BLaER1 treated with 17β-estradiol and CSF1 and Interleukin-3, amounts not matched to agents 10 nM and 100 nM (cell line): Measurements from ENCODE around the gene CHMP1B.

Experiments
- H3K27ac ChIP-seq, 11 experiments: shearing (Covaris generic); formaldehyde crosslinking; 2 replicates each; pipeline ENCODE4 v1.8.1; 2022
- H3K27me3 ChIP-seq, 11 experiments: shearing (Covaris generic); formaldehyde crosslinking; 2 replicates each; pipeline ENCODE4 v1.8.1; 2022
- H3K36me3 ChIP-seq, 11 experiments: shearing (Covaris generic); formaldehyde crosslinking; 2 replicates each; pipeline ENCODE4 v1.8.1; 2022
- H3K4me1 ChIP-seq, 10 experiments: shearing (Covaris generic); formaldehyde crosslinking; 2 replicates each; pipeline ENCODE4 v1.8.1; 2022
- H3K4me2 ChIP-seq, 11 experiments: shearing (Covaris generic); formaldehyde crosslinking; 2 replicates each; pipeline ENCODE4 v1.8.1; 2022
- H3K4me3 ChIP-seq, 10 experiments: shearing (Covaris generic); formaldehyde crosslinking; 2 replicates each; pipeline ENCODE4 v1.8.1; 2022
- H3K9ac ChIP-seq, 11 experiments: shearing (Covaris generic); formaldehyde crosslinking; 2 replicates each; pipeline ENCODE4 v1.8.1; 2022
- H3K9me3 ChIP-seq, 11 experiments: shearing (Covaris generic); formaldehyde crosslinking; replicated peaks in 1 of 11; 2 replicates each; pipeline ENCODE4 v1.8.1; 2022
- H4K20me1 ChIP-seq, 11 experiments: shearing (Covaris generic); formaldehyde crosslinking; 2 replicates each; pipeline ENCODE4 v1.8.1; 2022
- Cebpa-rat ChIP-seq, 11 experiments: shearing (Covaris generic); IDR thresholded peaks; 2 replicates each; pipeline ENCODE4 v1.8.1; 2022

CHMP1B gene, protein sequence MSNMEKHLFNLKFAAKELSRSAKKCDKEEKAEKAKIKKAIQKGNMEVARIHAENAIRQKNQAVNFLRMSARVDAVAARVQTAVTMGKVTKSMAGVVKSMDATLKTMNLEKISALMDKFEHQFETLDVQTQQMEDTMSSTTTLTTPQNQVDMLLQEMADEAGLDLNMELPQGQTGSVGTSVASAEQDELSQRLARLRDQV

DNA sequence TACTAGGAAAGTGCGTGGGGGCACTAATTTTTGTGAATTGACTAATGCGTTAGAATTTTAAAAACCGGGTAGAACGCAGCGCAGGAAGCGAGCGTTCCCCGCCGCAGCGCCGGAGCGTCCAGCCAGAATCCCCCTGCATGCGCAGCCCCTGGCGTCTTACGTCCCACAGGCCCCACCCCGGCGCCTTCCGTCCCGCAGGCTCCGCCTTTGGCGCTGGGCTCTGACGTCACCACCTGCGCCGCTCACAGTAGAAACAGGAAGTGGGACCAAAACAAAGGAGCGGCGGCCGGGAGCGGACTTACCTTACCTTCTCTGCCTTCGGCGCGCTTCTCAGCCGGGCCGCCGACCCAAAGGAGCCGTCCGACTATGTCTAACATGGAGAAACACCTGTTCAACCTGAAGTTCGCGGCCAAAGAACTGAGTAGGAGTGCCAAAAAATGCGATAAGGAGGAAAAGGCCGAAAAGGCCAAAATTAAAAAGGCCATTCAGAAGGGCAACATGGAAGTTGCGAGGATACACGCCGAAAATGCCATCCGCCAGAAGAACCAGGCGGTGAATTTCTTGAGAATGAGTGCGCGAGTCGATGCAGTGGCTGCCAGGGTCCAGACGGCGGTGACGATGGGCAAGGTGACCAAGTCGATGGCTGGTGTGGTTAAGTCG lies at the start of gene CHMP1B:
TSS of gene CHMP1B (plus strand) at position 268 of the 660 bp plus-strand sequence. CDS start at position 367, 99 bp downstream.
- TF ChIP-seq Cebpa-rat (IDR thresholded peaks at IDR 0.05): no peak
- peak within 1 kb of the TSS; percentile 75 to 99 (median 88) for H3K4me3 ChIP-seq
- peak within 1 kb of the TSS; percentile 91 to 97 (median 94) for H3K9ac ChIP-seq
- no peaks in the 10 kb centered on the region for H3K9me3 ChIP-seq
- H4K20me1 ChIP-seq: peaks cover 8 to 37% (median 31%) of the 10 kb centered on the region in 11 experiments; a peak in 17 of 22 replicates
- peak within 1 kb of the TSS; percentile 85 to 96 (median 93) for H3K27ac ChIP-seq
- H3K4me2 ChIP-seq: peak within 1 kb of the TSS; percentile 70 to 97 (median 90)
- H3K4me1 ChIP-seq: peaks cover 25 to 53% (median 33%) of the 10 kb centered on the region in 10 experiments
- H3K36me3 ChIP-seq: peaks cover 5 to 25% (median 9%) of the 10 kb centered on the region in 11 experiments; a peak in 11 of 22 replicates
- H3K27me3 ChIP-seq: no peaks in the 10 kb centered on the region

DNA sequence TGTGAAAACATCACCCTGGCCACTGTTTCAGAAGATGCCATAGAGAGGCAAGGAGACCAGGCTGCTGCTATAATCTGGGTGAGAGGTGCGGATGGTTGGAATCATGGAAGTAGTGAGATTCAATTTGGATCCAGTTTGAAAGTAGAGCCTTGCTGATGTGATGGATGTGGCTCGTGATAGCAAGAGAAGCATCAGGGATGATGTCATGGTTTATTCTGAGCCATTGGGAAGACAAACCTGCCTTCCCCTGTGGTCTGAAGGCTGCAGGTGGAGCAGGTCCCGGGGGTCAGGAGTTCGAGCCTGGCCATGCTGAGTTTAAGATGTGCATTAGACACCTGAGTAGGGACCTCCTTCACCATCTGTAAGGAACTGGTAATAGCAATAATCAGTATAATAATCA lies 49.6 kb upstream of the CHMP1B start:
- Histone ChIP-seq H3K9me3 (no peaks in the 10 kb centered on the region), H3K27me3 (no peaks in the 10 kb centered on the region), H3K9ac (no peak overlapping the region), H3K36me3 (no peaks in the 10 kb centered on the region), H4K20me1 (no peaks in the 10 kb centered on the region), H3K4me2 (no peak overlapping the region), H3K4me3 (no peak overlapping the region), H3K27ac (no peak overlapping the region), H3K4me1 (peaks cover 0 to 4% (median 0%) of the 10 kb centered on the region in 10 experiments; a peak in 6 of 20 replicates)
- TF ChIP-seq Cebpa-rat (IDR thresholded peaks at IDR 0.05): no peak

DNA sequence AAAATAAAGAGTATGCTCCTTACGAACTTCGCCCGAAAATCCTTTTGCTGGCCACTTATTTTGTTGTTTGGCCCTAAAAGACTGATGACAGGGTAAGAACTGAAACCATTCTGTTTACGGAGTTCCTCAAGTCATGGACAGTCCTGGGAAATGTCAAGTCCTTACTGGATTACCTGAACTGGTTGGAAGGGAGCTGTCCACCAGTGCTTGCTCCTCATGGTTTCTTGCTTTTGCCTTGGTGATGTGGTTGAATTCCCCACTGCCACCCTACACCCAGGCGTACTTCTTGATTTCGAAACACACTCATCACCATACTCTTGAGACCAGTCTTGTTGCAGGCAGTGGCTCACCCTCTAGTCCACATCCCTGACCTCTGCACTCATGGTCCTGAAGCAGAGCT lies 49.1 kb upstream of the CHMP1B start:
- no peak overlapping the region for H3K9ac ChIP-seq
- no peak for TF ChIP-seq Cebpa-rat (IDR thresholded peaks at IDR 0.05)
- H3K27me3 ChIP-seq: no peaks in the 10 kb centered on the region
- no peak overlapping the region for H3K4me2 ChIP-seq
- H3K27ac ChIP-seq: no peak overlapping the region
- no peaks in the 10 kb centered on the region for H3K36me3 ChIP-seq
- peaks cover 0 to 9% (median 0%) of the 10 kb centered on the region in 10 experiments; a peak in 6 of 20 replicates for H3K4me1 ChIP-seq
- no peak overlapping the region for H3K4me3 ChIP-seq
- H4K20me1 ChIP-seq: no peaks in the 10 kb centered on the region
- H3K9me3 ChIP-seq: no peaks in the 10 kb centered on the region

DNA sequence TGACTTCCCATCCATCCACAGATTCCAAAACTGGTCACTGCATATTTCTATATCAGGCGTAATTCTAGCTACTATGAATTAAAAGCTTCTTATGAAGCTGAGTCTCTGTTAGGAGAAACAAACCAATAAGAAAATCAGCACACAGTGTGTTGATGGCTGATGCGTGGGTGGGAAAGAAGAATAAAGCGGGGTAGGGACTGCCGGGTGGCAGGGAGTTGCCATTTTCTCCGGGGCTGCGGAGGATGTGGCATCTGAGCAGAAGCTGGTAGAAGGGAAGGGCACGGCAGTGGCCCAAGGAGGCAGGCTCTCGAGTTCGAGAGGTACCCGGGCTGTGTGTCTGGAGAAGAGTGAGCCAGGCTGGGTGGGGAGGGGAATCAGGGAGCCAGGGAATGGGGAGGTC lies 48.6 kb upstream of the CHMP1B start:
- H3K36me3 ChIP-seq: no peaks in the 10 kb centered on the region
- no peaks in the 10 kb centered on the region for H3K9me3 ChIP-seq
- H3K4me2 ChIP-seq: no peak overlapping the region
- H3K4me1 ChIP-seq: peaks cover 0 to 14% (median 0%) of the 10 kb centered on the region in 10 experiments; a peak in 6 of 20 replicates
- H3K27me3 ChIP-seq: no peaks in the 10 kb centered on the region
- no peak overlapping the region for H3K27ac ChIP-seq
- no peak overlapping the region for H3K9ac ChIP-seq
- H4K20me1 ChIP-seq: no peaks in the 10 kb centered on the region
- no peak overlapping the region for H3K4me3 ChIP-seq
- no peak for TF ChIP-seq Cebpa-rat (IDR thresholded peaks at IDR 0.05)

DNA sequence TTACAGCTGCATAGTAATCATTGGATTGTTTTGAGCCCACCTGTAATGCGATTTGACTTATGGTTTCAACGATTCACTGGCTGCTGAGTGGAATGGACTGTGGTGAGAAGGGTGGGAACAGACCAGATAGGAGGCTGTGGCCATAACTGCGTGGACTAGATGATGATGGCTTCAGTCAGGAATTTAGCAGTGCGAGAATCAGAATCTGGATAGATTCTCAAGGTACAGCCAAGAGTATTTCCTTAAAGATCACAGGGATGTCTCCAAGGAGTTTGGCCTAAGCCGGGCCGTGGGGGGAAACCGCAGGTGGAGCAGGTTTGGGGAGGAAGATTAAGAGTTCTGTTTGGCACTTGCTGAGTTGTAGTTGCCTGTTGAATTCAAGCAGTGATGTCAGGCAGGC lies 44.0 kb upstream of the CHMP1B start:
- Histone ChIP-seq H3K4me1 (peaks cover 0 to 14% (median 0%) of the 10 kb centered on the region in 10 experiments; a peak in 7 of 20 replicates), H3K4me2 (peak overlapping the region in 4 of 11 experiments; percentile 29 to 55 (median 36); a peak in 4 of 22 replicates), H3K9ac (no peak overlapping the region), H4K20me1 (0 out of 22 replicates have a peak, but pooled peaks cover 0 to 5% (median 0%) of the 10 kb centered on the region in 11 experiments), H3K27ac (no peak overlapping the region), H3K27me3 (no peaks in the 10 kb centered on the region), H3K9me3 (no peaks in the 10 kb centered on the region), H3K36me3 (no peaks in the 10 kb centered on the region), H3K4me3 (no peak overlapping the region)
- no peak for TF ChIP-seq Cebpa-rat (IDR thresholded peaks at IDR 0.05)

DNA sequence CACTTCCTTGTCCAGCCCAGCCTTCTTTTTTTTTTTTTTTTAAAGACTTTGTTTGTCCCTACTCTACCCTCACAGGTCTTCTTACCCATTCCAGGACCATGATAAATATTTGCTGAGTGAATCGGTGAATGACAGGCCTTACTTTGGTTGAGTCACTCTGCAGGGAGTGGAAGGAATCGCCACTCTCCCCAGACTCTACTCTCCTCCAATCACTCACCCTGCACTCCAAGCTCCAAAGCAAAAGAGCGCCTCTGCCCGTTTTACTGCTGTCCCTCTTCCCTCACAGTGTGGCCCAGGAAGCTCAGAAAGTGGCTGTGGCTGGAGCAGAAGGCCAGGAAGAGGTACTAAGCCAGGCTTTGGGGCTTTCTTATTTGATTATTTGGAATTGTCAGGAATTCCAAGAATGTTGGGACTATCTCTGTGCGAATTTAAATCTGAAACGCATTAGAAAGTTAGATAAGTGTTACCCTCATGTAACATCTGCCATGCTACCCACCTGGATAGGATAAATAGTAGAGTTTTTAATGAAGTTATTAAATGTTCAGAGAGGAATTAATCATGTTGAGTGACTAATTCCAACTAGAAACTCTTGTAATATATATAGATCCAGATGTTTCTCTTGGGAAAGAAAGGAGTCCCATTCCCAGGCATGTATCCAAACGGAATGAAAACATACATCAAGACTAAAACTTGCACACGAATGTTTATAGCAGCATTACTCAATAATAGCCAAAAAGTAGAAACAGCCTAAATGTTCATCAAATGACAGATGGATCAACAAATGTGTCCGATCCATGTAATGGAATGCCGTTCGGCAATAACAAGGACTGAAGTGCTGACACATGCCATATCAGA lies 43.0 kb upstream of the CHMP1B start:
- Histone ChIP-seq H3K27me3 (no peaks in the 10 kb centered on the region), H3K9me3 (no peaks in the 10 kb centered on the region), H3K4me3 (no peak overlapping the region), H3K9ac (no peak overlapping the region), H3K36me3 (no peaks in the 10 kb centered on the region), H4K20me1 (0 out of 22 replicates have a peak, but pooled peaks cover 0 to 5% (median 0%) of the 10 kb centered on the region in 11 experiments), H3K4me2 (no peak overlapping the region), H3K27ac (no peak overlapping the region), H3K4me1 (peaks cover 0 to 14% (median 0%) of the 10 kb centered on the region in 10 experiments; a peak in 7 of 20 replicates)
- TF ChIP-seq Cebpa-rat (IDR thresholded peaks at IDR 0.05): no peak

DNA sequence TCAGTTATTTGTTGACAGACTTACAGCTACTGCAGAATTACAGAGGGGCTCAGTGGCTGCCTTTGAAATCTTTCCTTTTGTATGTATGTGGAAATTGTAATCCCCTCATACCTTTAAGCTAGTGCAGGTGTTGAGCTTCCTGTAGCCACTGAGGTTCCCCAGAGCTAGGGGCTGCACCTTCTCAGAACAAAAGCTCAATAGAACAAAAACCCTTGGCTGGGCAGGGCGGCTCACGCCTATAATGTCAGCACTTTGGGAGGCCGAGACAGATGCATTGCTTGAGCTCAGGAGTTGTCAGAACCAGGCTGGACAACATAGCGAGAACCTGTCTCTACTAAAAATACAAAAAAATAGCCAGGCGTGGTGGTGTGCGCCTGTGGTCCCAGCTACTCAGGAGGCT lies 41.3 kb upstream of the CHMP1B start:
- Histone ChIP-seq H3K36me3 (no peaks in the 10 kb centered on the region), H3K4me2 (no peak overlapping the region), H3K9me3 (no peaks in the 10 kb centered on the region), H3K4me1 (peaks cover 0 to 14% (median 0%) of the 10 kb centered on the region in 10 experiments; a peak in 7 of 20 replicates), H3K27me3 (no peaks in the 10 kb centered on the region), H3K4me3 (no peak overlapping the region), H3K27ac (no peak overlapping the region), H4K20me1 (0 out of 22 replicates have a peak, but pooled peaks cover 0 to 5% (median 0%) of the 10 kb centered on the region in 11 experiments), H3K9ac (no peak overlapping the region)
- no peak for TF ChIP-seq Cebpa-rat (IDR thresholded peaks at IDR 0.05)

DNA sequence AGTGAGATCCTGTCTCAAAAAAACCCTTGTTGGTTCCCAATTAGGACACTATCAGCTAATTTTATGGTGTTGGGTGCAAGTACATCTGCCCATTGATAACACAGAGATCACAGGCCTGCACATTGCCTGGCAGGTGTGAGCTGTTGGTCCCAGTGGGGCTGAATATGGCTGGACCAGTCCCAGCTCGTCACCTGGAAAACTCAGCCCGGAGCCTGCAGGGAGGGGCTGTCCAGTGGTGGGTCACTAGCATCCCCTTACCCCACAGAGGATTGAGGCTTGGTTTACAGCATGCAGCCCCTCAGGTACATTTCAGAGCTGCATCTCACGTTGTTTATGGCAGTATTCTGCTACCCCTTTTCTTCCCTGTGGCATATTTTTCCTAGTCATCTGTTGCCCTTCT lies 40.8 kb upstream of the CHMP1B start:
- Histone ChIP-seq H3K4me1 (peaks cover 0 to 14% (median 0%) of the 10 kb centered on the region in 10 experiments; a peak in 7 of 20 replicates), H3K9me3 (no peaks in the 10 kb centered on the region), H3K27me3 (no peaks in the 10 kb centered on the region), H3K9ac (no peak overlapping the region), H3K27ac (no peak overlapping the region), H3K4me2 (no peak overlapping the region), H3K4me3 (no peak overlapping the region), H4K20me1 (0 out of 22 replicates have a peak, but pooled peaks cover 0 to 5% (median 0%) of the 10 kb centered on the region in 11 experiments), H3K36me3 (no peaks in the 10 kb centered on the region)
- TF ChIP-seq Cebpa-rat (IDR thresholded peaks at IDR 0.05): no peak

DNA sequence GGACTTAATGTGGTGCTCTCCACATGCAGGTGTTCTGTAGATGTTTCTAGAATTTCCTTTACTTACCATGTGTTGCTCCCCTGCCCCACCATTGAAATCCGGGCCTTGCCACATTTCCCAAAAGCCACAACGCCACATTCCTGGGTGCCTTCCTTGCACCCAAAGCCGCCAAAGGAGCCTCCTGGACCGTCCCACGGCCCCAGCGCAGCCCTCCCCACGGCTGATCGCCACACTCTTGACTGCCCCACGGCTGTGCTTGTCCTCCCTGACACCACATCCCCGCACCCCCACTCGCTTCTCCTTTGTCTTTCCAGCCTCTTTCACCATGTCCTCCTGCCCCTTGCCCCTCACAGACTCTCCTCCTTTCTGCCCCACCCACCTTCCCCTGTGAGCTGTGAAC lies 40.2 kb upstream of the CHMP1B start:
- no peaks in the 10 kb centered on the region for H3K9me3 ChIP-seq
- no peak overlapping the region for H3K27ac ChIP-seq
- no peaks in the 10 kb centered on the region for H3K36me3 ChIP-seq
- no peak for TF ChIP-seq Cebpa-rat (IDR thresholded peaks at IDR 0.05)
- no peak overlapping the region for H3K9ac ChIP-seq
- 0 out of 22 replicates have a peak, but pooled peaks cover 0 to 5% (median 0%) of the 10 kb centered on the region in 11 experiments for H4K20me1 ChIP-seq
- H3K4me3 ChIP-seq: no peak overlapping the region
- H3K4me1 ChIP-seq: peaks cover 0 to 14% (median 0%) of the 10 kb centered on the region in 10 experiments; a peak in 7 of 20 replicates
- H3K4me2 ChIP-seq: no peak overlapping the region
- H3K27me3 ChIP-seq: no peaks in the 10 kb centered on the region
